Hepatocyte (in vitro differentiated cells): ENCODE measurements around the gene SEC14L2. TPM values are rescaled to one million over a fixed set of nuclear protein-coding genes. Genes with fewer than 3 reads are reported as not detected.

ENCODE experiments used
- DNase-seq: peaks from one replicate; pipeline ENCODE4 v3.0.0-alpha.2; 2016; ENCODE audit warnings: low spot score
- H2AFZ ChIP-seq: fragments of 200-600 bp; sonication (generic); 2 replicates; pipeline ENCODE4 v1.6.0; 2016; ENCODE audit warnings: antibody characterized with exemption, mild to moderate bottlenecking
- H3K27ac ChIP-seq: fragments of 200-600 bp; sonication (generic); 2 replicates; pipeline ENCODE4 v1.5.1; 2016; ENCODE audit warnings: mild to moderate bottlenecking
- H3K27me3 ChIP-seq: fragments of 200-600 bp; sonication (generic); 2 replicates; pipeline ENCODE4 v1.6.1; 2016
- H3K36me3 ChIP-seq: fragments of 200-600 bp; sonication (generic); replicated peaks from 2 replicates; pipeline ENCODE4 v1.5.1; 2016; ENCODE audit warnings: low read depth; ENCODE audit not compliant: insufficient read depth
- H3K4me1 ChIP-seq: fragments of 200-600 bp; sonication (generic); 2 replicates; pipeline ENCODE4 v1.5.1; 2016; ENCODE audit warnings: mild to moderate bottlenecking, moderate library complexity; ENCODE audit not compliant: insufficient read depth
- H3K4me2 ChIP-seq: fragments of 200-600 bp; sonication (generic); 2 replicates; pipeline ENCODE4 v1.6.0; 2016
- H3K4me3 ChIP-seq: fragments of 200-600 bp; sonication (generic); 2 replicates; pipeline ENCODE4 v1.5.1; 2016; ENCODE audit warnings: mild to moderate bottlenecking
- H3K79me2 ChIP-seq: fragments of 200-600 bp; sonication (generic); 2 replicates; pipeline ENCODE4 v1.6.0; 2017; ENCODE audit warnings: mild to moderate bottlenecking
- H3K9me2 ChIP-seq: fragments of 200-600 bp; sonication (generic); replicated peaks from 2 replicates; pipeline ENCODE4 v1.6.0; 2017; ENCODE audit warnings: mild to moderate bottlenecking; ENCODE audit not compliant: insufficient read depth
- H3K9me3 ChIP-seq: fragments of 200-600 bp; sonication (generic); 2 replicates; pipeline ENCODE4 v1.5.1; 2016; ENCODE audit warnings: low read depth, mild to moderate bottlenecking
- H4K20me1 ChIP-seq: fragments of 200-600 bp; sonication (generic); 2 replicates; pipeline ENCODE4 v1.6.0; 2016; ENCODE audit warnings: mild to moderate bottlenecking; ENCODE audit not compliant: insufficient read depth, poor library complexity, severe bottlenecking
- EZH2 ChIP-seq: fragments of 200-600 bp; sonication (generic); IDR thresholded peaks from 2 replicates; pipeline ENCODE4 v1.6.1; 2016; ENCODE audit warnings: antibody characterized with exemption, mild to moderate bottlenecking, borderline replicate concordance
- EZH2phosphoT487 ChIP-seq: fragments of 200-600 bp; sonication (generic); IDR thresholded peaks from one replicate; pipeline ENCODE4 v1.6.1; 2018; ENCODE audit warnings: antibody characterized with exemption, mild to moderate bottlenecking, low read depth, moderate library complexity; ENCODE audit not compliant: unreplicated experiment, severe bottlenecking
- WGBS: methylation state at CpG from one replicate; pipeline ENCODE4 v1.1.6; 2016; ENCODE audit warnings: low lambda C conversion rate; ENCODE audit errors: missing lambda C conversion rate; 5-methylcytosine and 5-hydroxymethylcytosine counted together
- polyA plus RNA-seq: library from polyadenylated mRNA; unstranded; fragments of >200 nt; fragmentation: Nextera tagmentation; extraction: Ambion mirVana; gene quantifications from 2 replicates; pipeline ENCODE4 v1.2.1, GENCODE V29; 2016
- total RNA-seq: library from RNA; depleted of rRNA; stranded (reverse); fragments of >200 nt; gene quantifications from 2 replicates; pipeline ENCODE4 v1.2.3, GENCODE V29; 2014
- TF ChIP-seq, protein P1 (sequence below): fragments of 200-600 bp; sonication (generic); IDR thresholded peaks from 2 replicates; pipeline ENCODE4 v1.5.1; 2016; ENCODE audit warnings: antibody characterized with exemption, mild to moderate bottlenecking; ENCODE audit not compliant: poor library complexity

SEC14L2 gene
- total and polyA plus RNA-seq, 2 experiments from 2014 or later = 9.9 to 10.9 TPM

DNA sequence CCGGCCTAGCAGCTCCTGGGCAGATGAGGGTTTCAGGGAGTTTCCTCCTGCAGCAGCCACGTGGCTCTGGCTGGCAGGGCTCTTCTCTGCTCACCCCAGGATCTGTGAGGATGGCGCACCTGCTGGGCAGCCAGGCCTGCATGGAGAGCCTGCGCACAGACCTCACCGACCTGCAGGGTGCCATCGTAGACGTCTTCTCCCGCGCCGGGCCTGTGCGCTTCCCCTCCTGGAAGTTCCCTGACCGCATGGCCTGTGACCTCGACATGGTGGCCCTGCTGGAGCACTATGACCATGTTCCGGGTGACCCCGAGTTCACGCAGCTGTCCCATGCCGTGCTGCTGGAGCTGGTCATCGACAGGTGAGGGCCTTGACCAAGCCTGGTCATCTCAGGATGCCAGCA, 30.9 kb upstream of the SEC14L2 start:
- no peak overlapping the region for H3K4me3 ChIP-seq
- no peaks in the 10 kb centered on the region for H3K36me3 ChIP-seq
- no peak overlapping the region for H3K27ac ChIP-seq
- H3K27me3 ChIP-seq = no peaks in the 10 kb centered on the region
- 93% methylated on average over 16 of the region's 18 CpGs for WGBS
- no peaks in the 10 kb centered on the region for H4K20me1 ChIP-seq
- TF ChIP-seq, protein P1, sequence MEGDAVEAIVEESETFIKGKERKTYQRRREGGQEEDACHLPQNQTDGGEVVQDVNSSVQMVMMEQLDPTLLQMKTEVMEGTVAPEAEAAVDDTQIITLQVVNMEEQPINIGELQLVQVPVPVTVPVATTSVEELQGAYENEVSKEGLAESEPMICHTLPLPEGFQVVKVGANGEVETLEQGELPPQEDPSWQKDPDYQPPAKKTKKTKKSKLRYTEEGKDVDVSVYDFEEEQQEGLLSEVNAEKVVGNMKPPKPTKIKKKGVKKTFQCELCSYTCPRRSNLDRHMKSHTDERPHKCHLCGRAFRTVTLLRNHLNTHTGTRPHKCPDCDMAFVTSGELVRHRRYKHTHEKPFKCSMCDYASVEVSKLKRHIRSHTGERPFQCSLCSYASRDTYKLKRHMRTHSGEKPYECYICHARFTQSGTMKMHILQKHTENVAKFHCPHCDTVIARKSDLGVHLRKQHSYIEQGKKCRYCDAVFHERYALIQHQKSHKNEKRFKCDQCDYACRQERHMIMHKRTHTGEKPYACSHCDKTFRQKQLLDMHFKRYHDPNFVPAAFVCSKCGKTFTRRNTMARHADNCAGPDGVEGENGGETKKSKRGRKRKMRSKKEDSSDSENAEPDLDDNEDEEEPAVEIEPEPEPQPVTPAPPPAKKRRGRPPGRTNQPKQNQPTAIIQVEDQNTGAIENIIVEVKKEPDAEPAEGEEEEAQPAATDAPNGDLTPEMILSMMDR = no peak
- TF ChIP-seq EZH2phosphoT487 (no peak), EZH2 (no peak)
- H3K9me3 ChIP-seq = no peaks in the 10 kb centered on the region
- H2AFZ ChIP-seq = no peak overlapping the region
- no peaks in the 10 kb centered on the region for H3K79me2 ChIP-seq
- H3K4me2 ChIP-seq = no peak overlapping the region
- no peaks in the 10 kb centered on the region for H3K4me1 ChIP-seq
- H3K9me2 ChIP-seq = no peaks in the 10 kb centered on the region
- DNase-seq = no peak

DNA sequence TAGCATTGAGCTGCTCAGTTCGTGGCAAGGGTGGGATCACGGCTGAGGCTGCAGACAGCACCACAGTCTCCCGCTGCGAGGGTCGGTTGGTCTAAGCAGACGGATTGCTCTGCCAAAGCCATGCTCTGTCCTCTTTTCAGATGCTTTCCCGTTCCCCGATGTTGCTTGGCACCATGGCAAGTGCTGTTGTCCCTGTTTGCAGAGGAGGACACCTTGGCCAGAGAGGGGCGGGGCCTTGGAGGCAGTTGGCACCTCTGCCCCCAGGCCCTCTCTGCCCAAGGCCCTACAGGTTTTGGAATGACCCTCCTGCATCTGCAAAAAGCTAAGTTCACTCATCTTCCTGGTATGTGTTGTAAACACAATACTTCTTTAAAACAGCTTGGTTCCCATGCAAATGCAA, 28.4 kb upstream of the SEC14L2 start:
- H3K4me3 ChIP-seq = no peak overlapping the region
- H3K79me2 ChIP-seq = no peaks in the 10 kb centered on the region
- H3K27ac ChIP-seq = no peak overlapping the region
- H3K9me3 ChIP-seq = no peaks in the 10 kb centered on the region
- no peaks in the 10 kb centered on the region for H3K36me3 ChIP-seq
- H3K4me1 ChIP-seq = no peaks in the 10 kb centered on the region
- H2AFZ ChIP-seq = no peak overlapping the region
- H3K9me2 ChIP-seq = no peaks in the 10 kb centered on the region
- no peak for DNase-seq
- H3K4me2 ChIP-seq = no peak overlapping the region
- WGBS = 89% methylated on average over 9 of the region's 9 CpGs
- no peaks in the 10 kb centered on the region for H3K27me3 ChIP-seq
- TF ChIP-seq EZH2 (no peak), EZH2phosphoT487 (no peak)
- TF ChIP-seq, protein P1 = no peak
- no peaks in the 10 kb centered on the region for H4K20me1 ChIP-seq

DNA sequence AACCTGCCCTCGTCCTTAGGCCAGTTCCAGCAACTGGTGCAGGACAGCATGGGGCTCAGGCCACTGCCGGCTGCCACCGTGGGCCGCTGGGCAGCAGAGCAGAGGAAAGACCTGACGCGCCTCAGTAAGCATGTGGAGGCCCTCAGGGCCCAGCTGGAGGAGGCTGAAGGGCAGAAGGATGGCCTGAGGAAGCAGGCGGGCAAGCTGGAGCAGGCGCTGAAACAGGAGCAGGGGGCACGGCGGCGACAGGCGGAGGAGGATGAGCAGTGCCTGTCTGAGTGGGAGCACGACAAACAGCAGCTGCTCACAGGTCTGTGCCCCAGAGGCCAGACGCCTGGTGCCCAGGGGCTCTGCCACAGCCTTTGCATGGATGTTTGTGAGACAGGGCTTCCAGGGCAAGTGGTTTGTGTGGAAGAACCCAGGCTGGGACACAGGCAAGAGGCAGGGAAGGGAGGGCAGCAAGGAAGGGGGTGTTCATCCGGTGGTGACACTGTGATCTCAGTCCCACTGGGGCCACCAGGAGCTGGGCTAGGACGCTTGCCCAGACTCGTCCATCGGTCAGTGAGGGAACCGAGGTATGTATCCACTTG, 26.1 kb upstream of the SEC14L2 start:
- no peaks in the 10 kb centered on the region for H3K27me3 ChIP-seq
- no peak overlapping the region for H2AFZ ChIP-seq
- 91% methylated on average over 19 of the region's 19 CpGs for WGBS
- no peak for DNase-seq
- TF ChIP-seq, protein P1 = no peak
- TF ChIP-seq EZH2phosphoT487 = no peak
- H3K4me3 ChIP-seq = no peak overlapping the region
- no peak overlapping the region for H3K4me2 ChIP-seq
- no peaks in the 10 kb centered on the region for H3K9me3 ChIP-seq
- no peaks in the 10 kb centered on the region for H3K4me1 ChIP-seq
- H3K79me2 ChIP-seq = no peaks in the 10 kb centered on the region
- no peaks in the 10 kb centered on the region for H3K9me2 ChIP-seq
- no peak overlapping the region for H3K27ac ChIP-seq
- H3K36me3 ChIP-seq = no peaks in the 10 kb centered on the region
- H4K20me1 ChIP-seq = no peaks in the 10 kb centered on the region
